GM12891 (cell line): Measurements from ENCODE around the gene ENHO.
"Not testable (repeated sequence)": the region's sequence is repeated elsewhere in the genome, so short reads cannot be mapped to it uniquely, and the experiment has no call there.

ENCODE experiments used
- POLR2A ChIP-seq: IDR thresholded peaks from 2 replicates; pipeline ENCODE4 v1.6.1; 2011; ENCODE audit warnings: low read depth, low read length, control low read depth
- POLR2AphosphoS5 ChIP-seq: IDR thresholded peaks from 2 replicates; pipeline ENCODE4 v1.6.1; 2011; ENCODE audit warnings: low read depth, low read length, control low read depth
- TAF1 ChIP-seq: IDR thresholded peaks from 2 replicates; pipeline ENCODE4 v1.6.1; 2011; ENCODE audit warnings: low read depth, low read length, control low read depth

DNA sequence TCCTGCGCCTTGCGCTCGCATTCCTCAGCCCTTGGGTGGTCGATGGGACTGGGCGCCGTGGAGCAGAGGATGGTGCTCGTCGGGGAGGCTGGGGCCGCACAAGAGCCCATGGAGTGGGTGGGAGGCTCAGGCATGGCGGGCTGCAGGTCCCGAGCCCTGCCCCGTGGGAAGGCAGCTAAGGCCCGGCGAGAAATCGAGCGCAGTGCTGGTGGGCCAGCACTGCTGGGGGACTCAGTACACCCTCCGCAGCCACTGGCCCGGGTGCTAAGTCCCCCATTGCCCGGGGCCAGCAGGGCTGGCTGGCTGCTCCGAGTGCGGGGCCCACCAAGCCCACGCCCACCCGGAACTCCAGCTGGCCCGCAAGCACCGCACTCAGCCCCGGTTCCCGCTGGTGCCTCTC lies 40.0 kb downstream of the ENHO start:
- not testable (repeated sequence) for TF ChIP-seq POLR2AphosphoS5, POLR2A, TAF1
